ENCODE data around the gene RSBN1. TPM values are rescaled to one million over a fixed set of nuclear protein-coding genes. Genes with fewer than 3 reads are reported as not detected.

RSBN1 gene
- polyA plus RNA-seq, 1 of the 3 experiments (the other 2 are of a cell fraction): 4.0 TPM

- no peak for TF ChIP-seq REST (IDR thresholded peaks at IDR 0.05; ENCODE audit: low read depth, low read length)
- no peak for TF ChIP-seq MAX (IDR thresholded peaks at IDR 0.05; ENCODE audit: low read depth)
- TF ChIP-seq CTCF (IDR thresholded peaks at IDR 0.05): no peak
- no peak for TF ChIP-seq FOXJ3 (CRISPR knock-in tag; IDR thresholded peaks at IDR 0.05)
- TF ChIP-seq CHD2 (IDR thresholded peaks at IDR 0.05; ENCODE audit: low read length, partially characterized antibody): no peak
These were observed 44.1 kb upstream of the RSBN1 start (continued) for GRCh38 chr1:113856401-113856790.

GRCh38 chr1:113855630-113856400 lies 43.5 kb upstream of the RSBN1 start:
- no peaks in the 10 kb centered on the region for H3K9me3 ChIP-seq
- H4K20me1 ChIP-seq (ENCODE audit: insufficient read depth): no peaks in the 10 kb centered on the region
- H3F3A ChIP-seq (replicated peaks; ENCODE audit: insufficient read depth): peaks cover 4% of the 10 kb centered on the region
- H3K27me3 ChIP-seq (ENCODE audit: insufficient read depth): no peaks in the 10 kb centered on the region
- H2AFZ ChIP-seq (ENCODE audit: low read depth): no peak overlapping the region
- no peak overlapping the region for H3K27ac ChIP-seq (ENCODE audit: low read depth in 2 of 2, low read length in 1 of 2)
- no peaks in the 10 kb centered on the region for H3K9me2 ChIP-seq
- H3K4me3 ChIP-seq (ENCODE audit: low read depth in 2 of 2, low read length in 1 of 2): no peak overlapping the region
- no peaks in the 10 kb centered on the region for H3K36me3 ChIP-seq (replicated peaks in 1 of 2; ENCODE audit: control insufficient read depth in 1 of 2, insufficient read depth in 2 of 2, low read length in 1 of 2)
- ChIA-PET CTCF (interaction anchor here (0.9 to 3.9 kb wide), 2 partner anchors 19 to 20 kb away, joined by 3 to 14 read pairs; no protein-coding TSS in a partner anchor), POLR2A (no interaction called here)
- 94% methylated on average over 4 of the region's 4 CpGs for WGBS (ENCODE audit: low lambda C conversion rate)
- no peak overlapping the region for H3K4me2 ChIP-seq
- no peak overlapping the region for H3K9ac ChIP-seq
- H3K4me1 ChIP-seq (ENCODE audit: control insufficient read depth in 1 of 2, insufficient read depth in 2 of 2, low read depth in 1 of 2, low read length in 1 of 2): peaks cover 0 to 21% of the 10 kb centered on the region in 2 experiments; a peak in 1 of 4 replicates
- H3K79me2 ChIP-seq (ENCODE audit: insufficient read depth): no peaks in the 10 kb centered on the region
- DNase-seq: no peak
- TF ChIP-seq POLR2AphosphoS5 (IDR thresholded peaks at IDR 0.05; ENCODE audit: low read depth, low read length) (no peak), FOSL2 (IDR thresholded peaks at IDR 0.05; ENCODE audit: borderline replicate concordance, low read depth) (no peak), RXRA (IDR thresholded peaks at IDR 0.05; ENCODE audit: borderline replicate concordance, low read depth) (no peak), NFIC (IDR thresholded peaks at IDR 0.05; ENCODE audit: borderline replicate concordance) (no peak), REST (IDR thresholded peaks at IDR 0.05; ENCODE audit: low read depth, low read length) (no peak), YY1 (IDR thresholded peaks at IDR 0.05; ENCODE audit: low read depth) (no peak), FOXM1 (IDR thresholded peaks at IDR 0.05; ENCODE audit: low read depth) (no peak), SIN3A (IDR thresholded peaks at IDR 0.05; ENCODE audit: borderline replicate concordance, low read depth, low read length) (no peak), ELF1 (IDR thresholded peaks at IDR 0.05) (no peak), EP300 (IDR thresholded peaks at IDR 0.05; ENCODE audit: borderline replicate concordance in 1 of 2, low read depth in 1 of 2, low read length in 1 of 2) (no peak), JUND (IDR thresholded peaks at IDR 0.05) (no peak), TAF1 (IDR thresholded peaks at IDR 0.05; ENCODE audit: borderline replicate concordance, low read depth, low read length) (no peak), CHD2 (IDR thresholded peaks at IDR 0.05; ENCODE audit: low read length, partially characterized antibody) (no peak), FOXJ3 (CRISPR knock-in tag; IDR thresholded peaks at IDR 0.05) (no peak), ZBTB33 (IDR thresholded peaks at IDR 0.05; ENCODE audit: borderline replicate concordance, low read depth) (no peak)
